ENCODE results near the gene ANKS1A. TPM values are rescaled to one million over a fixed set of nuclear protein-coding genes. Genes with fewer than 3 reads are reported as not detected.
A peak's percentile ranks its signal among the peaks of the same experiment; 100 is the strongest.

Gene ANKS1A
- total RNA-seq, 1 experiment from 2014 or later, result 26.5 TPM

GRCh38 chr6:35017411-35018181 is 128.5 kb downstream of the ANKS1A start:
- Histone ChIP-seq H2BK5ac (ENCODE audit: insufficient read length, low read length) (no peak overlapping the region), H4K91ac (ENCODE audit: insufficient read length, low read depth, low read length) (no peak overlapping the region), H2AFZ (ENCODE audit: low read length) (no peak overlapping the region), H3K4me1 (ENCODE audit: insufficient read depth, low read length) (peaks cover 17% of the 10 kb centered on the region), H3K79me1 (ENCODE audit: insufficient read depth, low read depth, low read length, poor library complexity, severe bottlenecking) (no peaks in the 10 kb centered on the region), H2BK20ac (ENCODE audit: low read depth, low read length, poor library complexity, severe bottlenecking) (no peak overlapping the region), H3K18ac (ENCODE audit: insufficient read length, low read depth, low read length) (no peak overlapping the region), H3K14ac (ENCODE audit: insufficient read depth, low read length) (no peak overlapping the region), H3K23ac (ENCODE audit: insufficient read length, low read depth, low read length) (no peak overlapping the region), H4K8ac (replicated peaks; ENCODE audit: insufficient read length, low read depth, low read length) (no peak overlapping the region), H4K5ac (ENCODE audit: insufficient read length, low read depth, low read length) (no peak overlapping the region), H3K4ac (ENCODE audit: low read depth, low read length) (no peak overlapping the region), H3K27ac (ENCODE audit: insufficient read length, low read depth, low read length) (no peak overlapping the region), H4K20me1 (ENCODE audit: control insufficient read depth, insufficient read depth, insufficient read length) (no peaks in the 10 kb centered on the region), H3K23me2 (ENCODE audit: insufficient read length, low read depth, low read length, poor library complexity, severe bottlenecking) (no peaks in the 10 kb centered on the region), H2BK15ac (ENCODE audit: low read depth, low read length) (no peak overlapping the region), H3K56ac (ENCODE audit: insufficient read length, low read depth, low read length) (no peak overlapping the region), H2BK12ac (ENCODE audit: insufficient read length, low read depth, low read length) (no peak overlapping the region), H3T11ph (ENCODE audit: low read length) (no peak overlapping the region), H3K4me2 (ENCODE audit: insufficient read depth, insufficient read length, low read length) (no peak overlapping the region), H3K9me3 (ENCODE audit: control insufficient read depth, low read depth, low read length) (no peaks in the 10 kb centered on the region), H3K9ac (ENCODE audit: extremely low read depth, insufficient read length, low read length) (no peak overlapping the region), H2BK120ac (ENCODE audit: low read depth, low read length, poor library complexity, severe bottlenecking) (no peak overlapping the region), H3K27me3 (ENCODE audit: insufficient read depth, low read length) (no peaks in the 10 kb centered on the region), H3K79me2 (ENCODE audit: insufficient read depth, low read length) (no peaks in the 10 kb centered on the region), H2AK5ac (ENCODE audit: insufficient read length, low read length) (no peak overlapping the region)
- Mint-ChIP-seq H3K36me3 (ENCODE audit: insufficient read depth in 1 of 3, low read depth in 3 of 3) (peaks cover 7 to 25% (median 13%) of the 10 kb centered on the region in 3 experiments; a peak in 4 of 7 replicates), H3K4me1 (peaks cover 37 to 45% of the 10 kb centered on the region in 2 experiments), H3K4me3 (no peak overlapping the region), H3K27ac (peak overlapping the region in 1 of 3 experiments; percentile 82; a peak in 3 of 7 replicates), H3K9me3 (no peaks in the 10 kb centered on the region), H3K27me3 (ENCODE audit: low read depth) (no peaks in the 10 kb centered on the region; the same call in 1 of the 2 replicates)
- no CpG with 5 or more reads among the region's 28 CpGs for WGBS (ENCODE audit: extremely low coverage, insufficient read length, low lambda C conversion rate)
- TF ChIP-seq CTCF (conservative IDR thresholded peaks at IDR 0.05), result no peak
- no peak for DNase-seq

All from H9 (cell line).